AG20443 (cell line): Measurements from ENCODE around the gene CD200R1.
"Not testable (repeated sequence)": the region's sequence is repeated elsewhere in the genome, so short reads cannot be mapped to it uniquely, and the experiment has no call there.

Experiments used
- DNase-seq: peaks from one replicate; pipeline ENCODE4 v3.0.0; 2012; ENCODE audit warnings: low spot score, mixed read lengths

The CD200R1 gene

GRCh38 chr3:112974178-112974517 lies 755 bp downstream of the CD200R1 start:
- DNase-seq: no peak

- no peak for DNase-seq
Observed at GRCh38 chr3:112973325-112974177, 1.4 kb downstream of the CD200R1 start.

GRCh38 chr3:112972158-112972557 lies 2.7 kb downstream of the CD200R1 start:
- no peak for DNase-seq

- no peak for DNase-seq
Observed at GRCh38 chr3:112967828-112968227, 7.1 kb downstream of the CD200R1 start.

GRCh38 chr3:112967425-112967824 lies 7.5 kb downstream of the CD200R1 start:
- no peak for DNase-seq

GRCh38 chr3:112966633-112967032 lies 8.3 kb downstream of the CD200R1 start:
- DNase-seq: no peak

GRCh38 chr3:112965656-112966055 lies 9.2 kb downstream of the CD200R1 start:
- no peak for DNase-seq

GRCh38 chr3:112963683-112964082 lies 11.2 kb downstream of the CD200R1 start:
- DNase-seq: no peak

- DNase-seq: no peak
Observed at GRCh38 chr3:112958811-112959560, 15.9 kb downstream of the CD200R1 start.

GRCh38 chr3:112956351-112956750 lies 18.6 kb downstream of the CD200R1 start:
- no peak for DNase-seq

GRCh38 chr3:112948346-112948838 lies 26.5 kb downstream of the CD200R1 start:
- DNase-seq: no peak

GRCh38 chr3:112931736-112932521 lies 43.0 kb downstream of the CD200R1 start:
- no peak for DNase-seq

- no peak for DNase-seq
Observed at GRCh38 chr3:112930771-112931170, 44.1 kb downstream of the CD200R1 start.

GRCh38 chr3:112925969-112926368 lies 48.9 kb downstream of the CD200R1 start:
- no peak for DNase-seq

- no peak for DNase-seq
Observed at GRCh38 chr3:112925560-112925959, 49.3 kb downstream of the CD200R1 start.

- DNase-seq: not testable (repeated sequence)
Observed at GRCh38 chr3:112919541-112919940, 55.4 kb downstream of the CD200R1 start.

GRCh38 chr3:112908252-112908651 lies 66.7 kb downstream of the CD200R1 start:
- DNase-seq: no peak

- no peak for DNase-seq
Observed at GRCh38 chr3:112904786-112905185, 70.1 kb downstream of the CD200R1 start.

- DNase-seq: no peak
Observed at GRCh38 chr3:112900113-112900512, 74.8 kb downstream of the CD200R1 start.

GRCh38 chr3:112897791-112898190 lies 77.1 kb downstream of the CD200R1 start:
- no peak for DNase-seq

GRCh38 chr3:112894258-112894657 lies 80.6 kb downstream of the CD200R1 start:
- DNase-seq: peak; percentile 8

GRCh38 chr3:112889357-112889756 lies 85.5 kb downstream of the CD200R1 start:
- no peak for DNase-seq
